HepG2 (cell line): Measurements from ENCODE around the gene SLC20A1. TPM values are rescaled to one million over a fixed set of nuclear protein-coding genes. Genes with fewer than 3 reads are reported as not detected.
A peak's percentile ranks its signal among the peaks of the same experiment; 100 is the strongest.

Source experiments
- ATRX ChIP-seq: sonication (generic); formaldehyde crosslinking; IDR thresholded peaks from 2 replicates; pipeline ENCODE4 v1.4.0; 2020; ENCODE audit warnings: missing genetic modification reagents, borderline replicate concordance
- EED ChIP-seq: sonication (generic); formaldehyde crosslinking; IDR thresholded peaks from 2 replicates; pipeline ENCODE4 v1.5.0; 2020; ENCODE audit warnings: mild to moderate bottlenecking, missing genetic modification reagents
- NFE2L1 ChIP-seq: sonication (generic); formaldehyde crosslinking; IDR thresholded peaks from 2 replicates; pipeline ENCODE4 v1.4.0; 2020; ENCODE audit warnings: missing genetic modification reagents, mild to moderate bottlenecking, borderline replicate concordance
- PAWR ChIP-seq: sonication (generic); formaldehyde crosslinking; IDR thresholded peaks from 2 replicates; pipeline ENCODE4 v1.4.0; 2020; ENCODE audit warnings: missing genetic modification reagents, mild to moderate bottlenecking, borderline replicate concordance
- RXRB ChIP-seq: IDR thresholded peaks from 2 replicates; pipeline ENCODE4 v1.6.1; 2016; ENCODE audit warnings: borderline replicate concordance, missing genetic modification reagents, missing compliant biosample characterization
- SNRNP70 ChIP-seq: fragments of 200-400 bp; formaldehyde crosslinking; IDR thresholded peaks from 2 replicates; pipeline ENCODE4 v1.6.1; 2017; ENCODE audit warnings: mild to moderate bottlenecking, low read depth, low read length, moderate library complexity
- SYNCRIP ChIP-seq: fragments of 200-400 bp; formaldehyde crosslinking; IDR thresholded peaks from 2 replicates; pipeline ENCODE4 v1.6.1; 2018; ENCODE audit warnings: mild to moderate bottlenecking, low read depth, low read length; ENCODE audit not compliant: insufficient read depth
- TARDBP ChIP-seq: sonication (generic); formaldehyde crosslinking; IDR thresholded peaks from 2 replicates; pipeline ENCODE4 v1.8.0; 2022; ENCODE audit warnings: mild to moderate bottlenecking, missing genetic modification reagents
- ZC3H13 ChIP-seq: sonication (generic); formaldehyde crosslinking; IDR thresholded peaks from 2 replicates; pipeline ENCODE4 v1.8.1; 2023; ENCODE audit warnings: mild to moderate bottlenecking, missing genetic modification reagents, moderate library complexity
- ZNF446 ChIP-seq: sonication (generic); formaldehyde crosslinking; IDR thresholded peaks from 2 replicates; pipeline ENCODE4 v1.5.0; 2020; ENCODE audit warnings: mild to moderate bottlenecking, missing genetic modification reagents
- ZNF883 ChIP-seq: sonication (generic); formaldehyde crosslinking; IDR thresholded peaks from 2 replicates; pipeline ENCODE4 v1.5.1; 2020; ENCODE audit warnings: mild to moderate bottlenecking, missing genetic modification reagents; ENCODE audit errors: not compliant biosample characterization
- polyA plus RNA-seq, 8 experiments: library from polyadenylated mRNA; depleted of rRNA in 3 of 8; stranded (reverse) in 7 of 8; unstranded in 1 of 8; fragments of >200 nt; fragmentation: Illumina TruSeq in 4 of 8; extraction: Trizol in 4 of 8; gene quantifications; 2 replicates each; pipeline versions ENCODE4 v1.2.1 to v1.2.3, GENCODE V29; 2011 to 2016; ENCODE audit warnings: low read depth in 4 of 8, missing spikeins in 1 of 8, mixed read lengths in 1 of 8; ENCODE audit not compliant: insufficient read depth in 1 of 8
- total RNA-seq, 5 experiments: library from RNA; depleted of rRNA; stranded (reverse); fragments of >200 nt; fragmentation: Illumina TruSeq; extraction: Trizol; gene quantifications; 2 replicates each; pipeline ENCODE4 v1.2.3, GENCODE V29; 2016; ENCODE audit warnings: low read depth in 1 of 5
- TF ChIP-seq, protein P1 (sequence below): sonication (generic); formaldehyde crosslinking; IDR thresholded peaks from 2 replicates; pipeline ENCODE4 v1.8.1; 2023; ENCODE audit warnings: mild to moderate bottlenecking, moderate library complexity, missing genetic modification reagents
- TF ChIP-seq, protein P2 (sequence below): sonication (generic); formaldehyde crosslinking; IDR thresholded peaks from 2 replicates; pipeline ENCODE4 v1.4.0; 2020; ENCODE audit warnings: mild to moderate bottlenecking, missing genetic modification reagents
- TF ChIP-seq, protein P3 (sequence below): sonication (generic); formaldehyde crosslinking; IDR thresholded peaks from 2 replicates; pipeline ENCODE4 v1.9.0; 2021; ENCODE audit warnings: missing genetic modification reagents, mild to moderate bottlenecking, borderline replicate concordance
- TF ChIP-seq, protein P4 (sequence below): sonication (generic); formaldehyde crosslinking; IDR thresholded peaks from 2 replicates; pipeline ENCODE4 v1.9.0; 2021; ENCODE audit warnings: missing genetic modification reagents, borderline replicate concordance
- TF ChIP-seq, protein P5 (sequence below): IDR thresholded peaks from 2 replicates; pipeline ENCODE4 v1.6.1; 2012; ENCODE audit warnings: low read depth, low read length, improper control_type of control experiment
- TF ChIP-seq, protein P6 (sequence below): sonication (generic); formaldehyde crosslinking; IDR thresholded peaks from 2 replicates; pipeline ENCODE4 v1.8.0; 2022; ENCODE audit warnings: mild to moderate bottlenecking, missing genetic modification reagents; ENCODE audit not compliant: insufficient replicate concordance
- TF ChIP-seq, protein P7 (sequence below): IDR thresholded peaks from 2 replicates; pipeline ENCODE4 v1.6.1; 2012; ENCODE audit warnings: inconsistent platforms

Gene SLC20A1
- total and polyA plus RNA-seq, 2 of the 13 experiments (the other 11 are each of a cell fraction or from before 2014, with no cell fraction given), result 54.0 to 85.9 TPM

DNA sequence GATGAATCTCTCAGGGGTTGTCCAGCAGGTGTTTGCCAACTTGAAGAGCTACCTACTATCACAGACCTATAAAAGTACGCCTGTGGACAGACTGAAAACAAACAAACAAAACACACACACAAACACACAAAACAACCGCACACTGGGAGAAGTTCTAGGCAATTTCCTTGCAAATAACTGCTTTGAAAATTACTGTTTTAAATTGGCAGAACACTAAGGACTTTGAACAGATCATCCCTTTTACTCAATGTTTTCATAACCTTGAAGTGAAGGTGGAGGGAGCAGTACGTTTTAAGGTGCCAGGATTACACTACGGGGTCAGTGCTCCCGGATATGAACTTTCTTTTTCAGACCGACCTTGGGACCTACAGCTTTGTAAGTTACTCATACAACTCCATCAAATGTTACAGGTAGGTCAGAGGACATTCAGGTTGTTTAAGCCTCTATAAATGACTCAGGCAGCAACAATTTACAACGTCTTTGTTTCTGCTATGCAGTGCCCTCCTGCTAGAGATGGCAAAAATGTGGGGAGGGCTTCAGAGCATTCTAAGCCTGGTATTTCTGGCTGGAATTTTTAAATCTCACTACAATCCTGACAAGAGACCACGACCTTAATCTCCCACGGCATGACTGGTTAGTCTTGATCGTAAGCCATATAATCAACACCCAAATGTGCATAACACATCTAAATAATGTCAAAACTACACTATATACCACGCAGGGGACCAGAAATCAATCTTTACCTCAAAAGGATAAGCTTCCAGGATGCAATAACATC, 1.4 kb upstream of the SLC20A1 start (continued):
- TF ChIP-seq, protein P1, sequence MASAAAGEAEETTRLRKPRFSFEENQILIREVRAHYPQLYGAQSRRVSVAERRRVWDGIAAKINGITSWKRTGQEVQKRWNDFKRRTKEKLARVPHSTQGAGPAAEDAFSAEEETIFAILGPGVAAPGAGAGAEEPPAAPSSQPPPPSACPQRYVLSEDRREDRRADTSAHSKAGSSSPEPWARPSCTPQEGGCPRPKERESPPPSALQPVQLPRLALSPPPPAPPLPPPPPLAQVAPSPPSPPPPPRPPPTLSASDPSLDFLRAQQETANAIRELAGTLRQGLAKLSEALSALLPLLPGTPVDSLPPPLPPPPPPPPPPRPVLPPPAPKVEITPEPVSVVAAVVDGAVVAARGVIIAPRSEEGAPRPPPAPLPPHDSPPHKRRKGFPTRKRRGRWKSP (CRISPR knock-in tag), result peak; percentile 58; the same call in 1 of the 2 replicates
- TF ChIP-seq, protein P2, sequence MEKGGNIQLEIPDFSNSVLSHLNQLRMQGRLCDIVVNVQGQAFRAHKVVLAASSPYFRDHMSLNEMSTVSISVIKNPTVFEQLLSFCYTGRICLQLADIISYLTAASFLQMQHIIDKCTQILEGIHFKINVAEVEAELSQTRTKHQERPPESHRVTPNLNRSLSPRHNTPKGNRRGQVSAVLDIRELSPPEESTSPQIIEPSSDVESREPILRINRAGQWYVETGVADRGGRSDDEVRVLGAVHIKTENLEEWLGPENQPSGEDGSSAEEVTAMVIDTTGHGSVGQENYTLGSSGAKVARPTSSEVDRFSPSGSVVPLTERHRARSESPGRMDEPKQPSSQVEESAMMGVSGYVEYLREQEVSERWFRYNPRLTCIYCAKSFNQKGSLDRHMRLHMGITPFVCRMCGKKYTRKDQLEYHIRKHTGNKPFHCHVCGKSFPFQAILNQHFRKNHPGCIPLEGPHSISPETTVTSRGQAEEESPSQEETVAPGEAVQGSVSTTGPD (CRISPR knock-in tag), result no peak
- TF ChIP-seq SYNCRIP (no peak), ZC3H13 (CRISPR knock-in tag) (no peak), SNRNP70 (no peak), TARDBP (CRISPR knock-in tag) (peak; percentile 88), PAWR (no peak), ATRX (CRISPR knock-in tag) (no peak), NFE2L1 (no peak), ZNF883 (CRISPR knock-in tag) (no peak), EED (CRISPR knock-in tag) (no peak), RXRB (CRISPR knock-in tag) (peak; percentile 98), ZNF446 (CRISPR knock-in tag) (no peak)
- TF ChIP-seq, protein P3, sequence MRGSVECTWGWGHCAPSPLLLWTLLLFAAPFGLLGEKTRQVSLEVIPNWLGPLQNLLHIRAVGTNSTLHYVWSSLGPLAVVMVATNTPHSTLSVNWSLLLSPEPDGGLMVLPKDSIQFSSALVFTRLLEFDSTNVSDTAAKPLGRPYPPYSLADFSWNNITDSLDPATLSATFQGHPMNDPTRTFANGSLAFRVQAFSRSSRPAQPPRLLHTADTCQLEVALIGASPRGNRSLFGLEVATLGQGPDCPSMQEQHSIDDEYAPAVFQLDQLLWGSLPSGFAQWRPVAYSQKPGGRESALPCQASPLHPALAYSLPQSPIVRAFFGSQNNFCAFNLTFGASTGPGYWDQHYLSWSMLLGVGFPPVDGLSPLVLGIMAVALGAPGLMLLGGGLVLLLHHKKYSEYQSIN (CRISPR knock-in tag), result no peak
- TF ChIP-seq, protein P4, sequence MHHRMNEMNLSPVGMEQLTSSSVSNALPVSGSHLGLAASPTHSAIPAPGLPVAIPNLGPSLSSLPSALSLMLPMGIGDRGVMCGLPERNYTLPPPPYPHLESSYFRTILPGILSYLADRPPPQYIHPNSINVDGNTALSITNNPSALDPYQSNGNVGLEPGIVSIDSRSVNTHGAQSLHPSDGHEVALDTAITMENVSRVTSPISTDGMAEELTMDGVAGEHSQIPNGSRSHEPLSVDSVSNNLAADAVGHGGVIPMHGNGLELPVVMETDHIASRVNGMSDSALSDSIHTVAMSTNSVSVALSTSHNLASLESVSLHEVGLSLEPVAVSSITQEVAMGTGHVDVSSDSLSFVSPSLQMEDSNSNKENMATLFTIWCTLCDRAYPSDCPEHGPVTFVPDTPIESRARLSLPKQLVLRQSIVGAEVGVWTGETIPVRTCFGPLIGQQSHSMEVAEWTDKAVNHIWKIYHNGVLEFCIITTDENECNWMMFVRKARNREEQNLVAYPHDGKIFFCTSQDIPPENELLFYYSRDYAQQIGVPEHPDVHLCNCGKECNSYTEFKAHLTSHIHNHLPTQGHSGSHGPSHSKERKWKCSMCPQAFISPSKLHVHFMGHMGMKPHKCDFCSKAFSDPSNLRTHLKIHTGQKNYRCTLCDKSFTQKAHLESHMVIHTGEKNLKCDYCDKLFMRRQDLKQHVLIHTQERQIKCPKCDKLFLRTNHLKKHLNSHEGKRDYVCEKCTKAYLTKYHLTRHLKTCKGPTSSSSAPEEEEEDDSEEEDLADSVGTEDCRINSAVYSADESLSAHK, result no peak
- TF ChIP-seq, protein P5, sequence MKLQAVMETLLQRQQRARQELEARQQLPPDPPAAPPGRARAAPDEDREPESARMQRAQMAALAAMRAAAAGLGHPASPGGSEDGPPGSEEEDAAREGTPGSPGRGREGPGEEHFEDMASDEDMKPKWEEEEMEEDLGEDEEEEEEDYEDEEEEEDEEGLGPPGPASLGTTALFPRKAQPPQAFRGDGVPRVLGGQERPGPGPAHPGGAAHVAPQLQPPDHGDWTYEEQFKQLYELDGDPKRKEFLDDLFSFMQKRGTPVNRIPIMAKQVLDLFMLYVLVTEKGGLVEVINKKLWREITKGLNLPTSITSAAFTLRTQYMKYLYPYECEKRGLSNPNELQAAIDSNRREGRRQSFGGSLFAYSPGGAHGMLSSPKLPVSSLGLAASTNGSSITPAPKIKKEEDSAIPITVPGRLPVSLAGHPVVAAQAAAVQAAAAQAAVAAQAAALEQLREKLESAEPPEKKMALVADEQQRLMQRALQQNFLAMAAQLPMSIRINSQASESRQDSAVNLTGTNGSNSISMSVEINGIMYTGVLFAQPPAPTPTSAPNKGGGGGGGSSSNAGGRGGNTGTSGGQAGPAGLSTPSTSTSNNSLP, result peak; percentile 84
- TF ChIP-seq, protein P6, sequence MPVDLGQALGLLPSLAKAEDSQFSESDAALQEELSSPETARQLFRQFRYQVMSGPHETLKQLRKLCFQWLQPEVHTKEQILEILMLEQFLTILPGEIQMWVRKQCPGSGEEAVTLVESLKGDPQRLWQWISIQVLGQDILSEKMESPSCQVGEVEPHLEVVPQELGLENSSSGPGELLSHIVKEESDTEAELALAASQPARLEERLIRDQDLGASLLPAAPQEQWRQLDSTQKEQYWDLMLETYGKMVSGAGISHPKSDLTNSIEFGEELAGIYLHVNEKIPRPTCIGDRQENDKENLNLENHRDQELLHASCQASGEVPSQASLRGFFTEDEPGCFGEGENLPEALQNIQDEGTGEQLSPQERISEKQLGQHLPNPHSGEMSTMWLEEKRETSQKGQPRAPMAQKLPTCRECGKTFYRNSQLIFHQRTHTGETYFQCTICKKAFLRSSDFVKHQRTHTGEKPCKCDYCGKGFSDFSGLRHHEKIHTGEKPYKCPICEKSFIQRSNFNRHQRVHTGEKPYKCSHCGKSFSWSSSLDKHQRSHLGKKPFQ (CRISPR knock-in tag), result peak; percentile 68
- TF ChIP-seq, protein P7, sequence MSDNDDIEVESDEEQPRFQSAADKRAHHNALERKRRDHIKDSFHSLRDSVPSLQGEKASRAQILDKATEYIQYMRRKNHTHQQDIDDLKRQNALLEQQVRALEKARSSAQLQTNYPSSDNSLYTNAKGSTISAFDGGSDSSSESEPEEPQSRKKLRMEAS, result peak; percentile 62
